ENCODE results near the gene CDK2AP2. TPM values are rescaled to one million over a fixed set of nuclear protein-coding genes. Genes with fewer than 3 reads are reported as not detected.

The CDK2AP2 gene
- total RNA-seq, 4 donors from 2014 or later: 16.3 to 40.4 (median 27.8) TPM

DNA sequence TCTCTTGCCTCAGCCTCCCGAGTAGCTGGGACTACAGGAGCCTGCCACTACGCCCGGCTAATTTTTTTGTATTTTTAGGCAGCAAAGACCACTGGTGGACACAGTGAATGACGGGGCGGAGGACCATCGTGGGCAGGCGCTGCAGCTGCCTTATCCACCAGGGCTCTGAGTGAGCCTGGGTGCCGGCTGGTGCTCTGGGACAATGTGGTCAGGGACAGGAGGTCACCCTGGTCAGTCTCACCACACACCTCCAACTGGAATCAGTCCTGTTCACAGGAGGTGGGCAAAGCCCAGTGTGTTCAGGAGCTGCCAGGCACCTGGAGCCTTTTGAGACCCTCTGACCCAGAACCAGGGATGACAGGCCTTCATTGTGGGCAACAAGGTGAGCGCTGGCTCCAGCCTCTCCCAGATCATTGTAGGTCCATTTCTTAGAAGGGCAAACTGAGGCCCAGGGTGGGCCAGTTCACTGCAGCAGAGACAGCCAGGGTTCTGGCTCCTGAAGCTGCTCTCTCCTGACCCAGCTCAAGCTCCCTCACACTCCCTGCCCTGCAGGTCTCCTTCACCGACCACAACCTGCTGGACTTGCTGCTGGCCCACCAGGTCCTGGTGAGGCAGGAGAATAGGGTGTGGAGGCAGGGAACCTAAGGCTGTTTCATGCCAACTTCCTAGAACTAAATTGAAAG, 31.0 kb upstream of the CDK2AP2 start:
- WGBS, 2 donors: 85 to 88% methylated on average over 7 to 10 of the region's 10 CpGs
- DNase-seq (ENCODE audit: low spot score in 2 of 2): no peak
- TF ChIP-seq, protein P1, sequence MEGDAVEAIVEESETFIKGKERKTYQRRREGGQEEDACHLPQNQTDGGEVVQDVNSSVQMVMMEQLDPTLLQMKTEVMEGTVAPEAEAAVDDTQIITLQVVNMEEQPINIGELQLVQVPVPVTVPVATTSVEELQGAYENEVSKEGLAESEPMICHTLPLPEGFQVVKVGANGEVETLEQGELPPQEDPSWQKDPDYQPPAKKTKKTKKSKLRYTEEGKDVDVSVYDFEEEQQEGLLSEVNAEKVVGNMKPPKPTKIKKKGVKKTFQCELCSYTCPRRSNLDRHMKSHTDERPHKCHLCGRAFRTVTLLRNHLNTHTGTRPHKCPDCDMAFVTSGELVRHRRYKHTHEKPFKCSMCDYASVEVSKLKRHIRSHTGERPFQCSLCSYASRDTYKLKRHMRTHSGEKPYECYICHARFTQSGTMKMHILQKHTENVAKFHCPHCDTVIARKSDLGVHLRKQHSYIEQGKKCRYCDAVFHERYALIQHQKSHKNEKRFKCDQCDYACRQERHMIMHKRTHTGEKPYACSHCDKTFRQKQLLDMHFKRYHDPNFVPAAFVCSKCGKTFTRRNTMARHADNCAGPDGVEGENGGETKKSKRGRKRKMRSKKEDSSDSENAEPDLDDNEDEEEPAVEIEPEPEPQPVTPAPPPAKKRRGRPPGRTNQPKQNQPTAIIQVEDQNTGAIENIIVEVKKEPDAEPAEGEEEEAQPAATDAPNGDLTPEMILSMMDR (IDR thresholded peaks at IDR 0.05): no peak
- no peak for TF ChIP-seq POLR2A (IDR thresholded peaks at IDR 0.05)
- no peak overlapping the region for H3K4me3 ChIP-seq (ENCODE audit: low read depth, poor library complexity, severe bottlenecking)
- intact Hi-C loops (cut with DNase I; ENCODE audit: low total_unique reads): no loop called here

DNA sequence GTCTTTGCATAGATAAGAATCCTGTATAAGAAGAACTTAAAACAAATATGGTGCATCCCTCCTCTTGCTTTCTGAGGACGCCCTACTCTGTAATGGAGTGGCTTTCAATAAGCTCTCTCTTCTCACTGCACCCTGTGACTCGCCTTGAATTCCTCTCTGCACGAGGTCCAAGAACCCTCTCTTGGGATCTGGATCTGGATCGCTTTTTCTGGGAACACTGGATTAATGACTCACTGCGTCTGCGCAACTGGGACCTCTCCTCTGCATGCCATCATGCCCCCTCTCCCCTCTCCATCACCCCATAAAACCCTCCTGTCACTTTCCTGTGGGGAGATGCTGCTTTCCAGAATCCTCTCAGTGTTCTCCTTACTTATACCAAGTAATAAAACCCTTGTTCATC, 30.3 kb upstream of the CDK2AP2 start:
- DNase-seq (ENCODE audit: low spot score in 2 of 2): no peak
- 63 to 65% methylated on average over 6 of the region's 6 CpGs for WGBS, 2 donors
- intact Hi-C loops (cut with DNase I; ENCODE audit: low total_unique reads): no loop called here
- no peak overlapping the region for H3K4me3 ChIP-seq (ENCODE audit: low read depth, poor library complexity, severe bottlenecking)
- no peak for TF ChIP-seq POLR2A (IDR thresholded peaks at IDR 0.05)

DNA sequence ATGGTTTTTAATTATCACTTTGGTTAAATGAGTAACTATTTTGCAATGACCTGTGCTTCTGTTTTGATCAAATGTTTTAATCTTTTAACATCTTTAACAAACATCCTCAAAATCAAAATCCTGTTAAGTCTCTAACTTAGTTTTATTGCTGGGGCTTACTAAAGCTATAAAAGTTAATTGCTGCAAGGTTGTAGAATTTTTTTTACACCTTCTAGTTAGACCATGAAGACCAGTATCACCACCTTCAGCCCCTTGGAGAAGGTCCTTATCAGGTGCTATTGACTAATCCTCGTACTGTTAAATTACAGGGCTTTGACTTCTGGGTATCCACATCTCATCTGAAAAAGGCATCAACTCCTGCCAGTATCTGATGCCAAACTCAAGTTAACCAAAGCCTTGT, 27.6 kb upstream of the CDK2AP2 start:
- TF ChIP-seq, protein P1 (IDR thresholded peaks at IDR 0.05): no peak
- TF ChIP-seq POLR2A (IDR thresholded peaks at IDR 0.05): no peak
- no peak overlapping the region for H3K4me3 ChIP-seq (ENCODE audit: low read depth, poor library complexity, severe bottlenecking)
- intact Hi-C loops (cut with DNase I; ENCODE audit: low total_unique reads): no loop called here
- no peak for DNase-seq (ENCODE audit: low spot score in 2 of 2)
- 89 to 93% methylated on average over 1 of the region's 1 CpG for WGBS, 2 donors

DNA sequence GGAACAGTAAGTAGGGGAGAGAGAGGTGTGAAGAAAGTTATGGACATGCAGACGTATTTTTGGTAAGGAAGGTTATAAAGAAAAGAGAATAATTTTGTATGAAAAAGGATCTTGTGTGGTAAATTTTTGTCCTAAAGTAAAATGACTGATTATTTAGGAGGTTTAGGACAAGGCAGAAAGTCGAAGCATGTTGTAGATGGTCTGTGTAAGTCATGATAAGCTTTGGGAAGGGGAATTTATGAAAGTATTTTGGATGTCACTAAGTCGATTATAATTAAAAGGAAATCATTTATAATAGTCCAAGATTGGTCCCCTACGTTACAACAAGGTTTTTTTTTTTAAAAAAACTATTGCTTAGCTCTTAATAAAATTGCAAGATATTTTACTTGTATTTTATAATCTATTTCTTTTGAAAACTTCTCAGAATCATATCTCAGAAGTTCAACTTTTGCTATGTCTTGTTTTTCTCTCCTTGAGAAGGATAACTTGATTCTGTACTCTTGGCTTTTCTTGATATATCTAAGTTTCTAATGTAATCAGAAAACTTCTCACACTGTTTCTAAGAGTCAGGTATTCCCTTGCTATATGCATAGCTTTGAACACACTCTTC, 26.2 kb upstream of the CDK2AP2 start:
- H3K4me3 ChIP-seq (ENCODE audit: low read depth, poor library complexity, severe bottlenecking): no peak overlapping the region
- 36 to 41% methylated on average over 4 of the region's 4 CpGs for WGBS, 2 donors
- TF ChIP-seq, protein P1 (IDR thresholded peaks at IDR 0.05): no peak
- no peak for TF ChIP-seq POLR2A (IDR thresholded peaks at IDR 0.05)
- intact Hi-C loops (cut with DNase I; ENCODE audit: low total_unique reads): no loop called here
- DNase-seq (ENCODE audit: low spot score in 2 of 2): no peak

DNA sequence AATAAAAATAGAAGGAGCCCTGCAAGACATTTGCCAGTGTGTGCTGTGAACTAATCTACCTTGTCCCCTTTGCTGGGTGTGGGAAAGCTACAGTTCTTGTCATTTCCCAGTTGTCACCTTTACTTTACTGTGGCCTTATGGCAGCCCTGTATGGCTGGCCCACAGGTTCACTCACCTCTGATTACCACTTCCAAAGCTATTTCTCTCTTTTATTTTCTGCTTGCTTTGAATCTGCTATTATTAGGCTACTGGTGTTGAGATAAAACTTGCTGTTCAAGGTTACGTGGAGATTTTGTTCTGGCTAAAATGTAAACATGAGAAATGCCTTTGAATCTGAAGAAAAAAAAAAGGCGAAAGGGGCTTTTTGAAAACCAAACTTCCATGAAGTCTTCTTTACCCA, 24.9 kb upstream of the CDK2AP2 start:
- no peak for DNase-seq (ENCODE audit: low spot score in 2 of 2)
- intact Hi-C loops (cut with DNase I; ENCODE audit: low total_unique reads): no loop called here
- TF ChIP-seq, protein P1 (IDR thresholded peaks at IDR 0.05): no peak
- no peak for TF ChIP-seq POLR2A (IDR thresholded peaks at IDR 0.05)
- WGBS, 2 donors: 81 to 88% methylated on average over 2 of the region's 2 CpGs
- H3K4me3 ChIP-seq (ENCODE audit: low read depth, poor library complexity, severe bottlenecking): no peak overlapping the region

DNA sequence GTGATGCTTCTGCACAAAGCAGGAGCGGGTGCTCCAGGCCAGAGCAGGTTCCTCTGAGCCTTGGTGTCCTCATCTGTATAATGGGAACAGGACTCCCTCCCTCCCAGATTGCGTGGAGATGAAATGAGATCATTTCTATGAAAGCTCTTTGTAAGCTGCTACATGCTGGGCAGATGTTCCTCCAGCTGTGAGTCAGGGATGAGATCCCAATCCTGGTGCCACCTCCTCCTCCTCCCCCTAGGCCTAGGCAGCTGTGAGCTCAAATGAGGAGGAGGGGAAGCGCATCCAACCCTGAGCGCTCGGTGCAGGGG, 22.3 kb upstream of the CDK2AP2 start:
- no peak overlapping the region for H3K4me3 ChIP-seq (ENCODE audit: low read depth, poor library complexity, severe bottlenecking)
- 64 to 74% methylated on average over 5 of the region's 5 CpGs for WGBS, 2 donors
- no peak for TF ChIP-seq POLR2A (IDR thresholded peaks at IDR 0.05)
- TF ChIP-seq, protein P1 (IDR thresholded peaks at IDR 0.05): no peak
- intact Hi-C loops (cut with DNase I; ENCODE audit: low total_unique reads): no loop called here
- DNase-seq (ENCODE audit: low spot score in 2 of 2): no peak
